ENCODE measurements around the gene GEMIN5. TPM values are rescaled to one million over a fixed set of nuclear protein-coding genes. Genes with fewer than 3 reads are reported as not detected.

GEMIN5 gene
- total and polyA plus RNA-seq, 2 experiments from 2014 or later, result 18.3 to 46.7 TPM

DNA sequence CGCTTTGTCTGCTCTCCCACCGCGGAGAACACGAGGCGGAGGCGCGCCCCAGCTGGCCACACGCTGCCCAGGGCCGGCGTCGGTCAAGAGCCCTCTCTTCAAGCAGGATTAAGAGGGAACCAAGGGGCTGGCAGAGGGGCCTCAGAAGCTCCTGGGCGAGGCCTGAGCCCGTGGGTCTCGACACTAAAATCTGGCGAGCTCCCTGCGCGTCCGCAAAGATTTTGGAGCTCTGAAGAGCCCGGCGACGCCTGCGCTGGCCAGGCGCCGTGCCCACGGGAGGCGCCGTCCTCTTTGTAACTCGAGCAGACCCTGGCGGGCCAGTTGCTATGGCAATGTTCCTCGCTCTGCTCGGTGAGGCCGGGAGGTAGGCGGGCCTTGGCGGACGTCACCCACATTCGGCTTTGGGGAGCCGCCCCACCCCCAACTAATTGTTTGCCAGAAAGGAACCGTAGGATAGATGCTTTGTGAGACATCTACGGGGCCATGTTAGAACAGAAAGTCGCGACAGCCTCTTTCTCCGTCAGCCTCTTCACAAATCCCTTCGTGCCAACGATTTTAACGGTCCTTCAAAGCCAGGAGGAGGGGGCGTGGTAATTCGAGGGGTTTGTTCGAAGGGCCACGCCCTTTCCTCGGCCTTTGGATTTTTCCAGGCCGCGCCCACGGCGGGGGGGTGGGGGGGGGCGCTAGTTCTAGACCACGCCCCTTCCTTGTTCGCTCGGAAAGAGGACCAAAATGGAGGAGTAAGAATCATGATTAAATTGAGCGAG, 80.3 kb downstream of the GEMIN5 start:
- peak; percentile 78 for TF ChIP-seq CREB1 (CRISPR knock-in tag; IDR thresholded peaks at IDR 0.05; ENCODE audit: low read depth)
- TF ChIP-seq ZNF331 (CRISPR knock-in tag; IDR thresholded peaks at IDR 0.05; ENCODE audit: low read depth), result no peak
- TF ChIP-seq POLR2AphosphoS5 (IDR thresholded peaks at IDR 0.05; ENCODE audit: low read depth), result peak; percentile 63
- Mint-ChIP-seq H3K36me3 (ENCODE audit: low read depth) (peaks cover 8% of the 10 kb centered on the region), H3K9me3 (no peaks in the 10 kb centered on the region), H3K27ac (peak overlapping the region; percentile 100), H3K4me1 (peaks cover 26% of the 10 kb centered on the region), H3K27me3 (ENCODE audit: insufficient read depth, low read depth, poor library complexity) (peaks cover 17% of the 10 kb centered on the region), H3K4me3 (peak overlapping the region; percentile 91)
- Histone ChIP-seq H3K27ac (ENCODE audit: low read depth) (peak overlapping the region; percentile 99), H3K4me2 (peak overlapping the region; percentile 93), H3K4me3 (peak overlapping the region; percentile 93), H3F3A (replicated peaks; ENCODE audit: low read depth) (peaks cover 13% of the 10 kb centered on the region; the same call in 1 of the 2 replicates), H3K4me1 (ENCODE audit: insufficient read depth) (peaks cover 24% of the 10 kb centered on the region), H3K9me2 (ENCODE audit: insufficient read depth) (no peaks in the 10 kb centered on the region), H3K36me3 (ENCODE audit: insufficient read depth) (0 out of 2 replicates have a peak, but pooled peaks cover 1% of the 10 kb centered on the region), H3K79me2 (replicated peaks; ENCODE audit: insufficient read depth) (peaks cover 40% of the 10 kb centered on the region), H2AFZ (peak overlapping the region; percentile 38; the same call in 1 of the 2 replicates), H3K27me3 (ENCODE audit: insufficient read depth) (no peaks in the 10 kb centered on the region), H4K20me1 (replicated peaks; ENCODE audit: insufficient read depth) (peaks cover 9% of the 10 kb centered on the region; the same call in 1 of the 2 replicates)
- DNase-seq (ENCODE audit: low spot score), result peak; percentile 97
- peak; percentile 87 for ATAC-seq

DNA sequence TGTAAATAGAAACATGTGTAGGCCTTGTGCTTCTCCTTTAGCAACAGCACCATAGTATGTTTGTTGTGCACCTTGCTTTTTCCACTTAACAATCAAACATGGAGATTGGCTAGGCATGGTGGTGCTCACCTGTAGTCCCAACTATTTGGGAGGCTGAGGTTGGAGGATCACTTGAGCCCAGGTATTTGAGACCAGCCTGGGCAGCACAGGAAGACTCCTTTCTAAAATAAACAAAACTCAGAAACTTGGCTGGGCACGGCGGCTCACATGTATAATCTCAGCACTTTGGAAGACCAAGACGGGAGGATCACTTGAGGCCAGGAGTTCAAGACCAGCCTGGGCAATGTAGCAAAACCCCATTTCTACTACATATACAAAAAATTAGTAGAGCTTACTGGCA, 86.7 kb downstream of the GEMIN5 start:
- H3K4me3 ChIP-seq, result peak overlapping the region; percentile 44; the same call in 1 of the 2 replicates
- 0 out of 2 replicates have a peak, but pooled peaks cover 3% of the 10 kb centered on the region for H3F3A ChIP-seq (replicated peaks; ENCODE audit: low read depth)
- no peaks in the 10 kb centered on the region for H3K79me2 ChIP-seq (replicated peaks; ENCODE audit: insufficient read depth)
- H3K9me2 ChIP-seq (ENCODE audit: insufficient read depth), result no peaks in the 10 kb centered on the region
- Mint-ChIP-seq H3K4me3 (peak overlapping the region; percentile 84), H3K27me3 (ENCODE audit: insufficient read depth, low read depth, poor library complexity) (peaks cover 5% of the 10 kb centered on the region), H3K27ac (peak overlapping the region; percentile 94), H3K4me1 (peaks cover 23% of the 10 kb centered on the region; the same call in 2 of the 3 replicates), H3K36me3 (ENCODE audit: low read depth) (no peaks in the 10 kb centered on the region), H3K9me3 (no peaks in the 10 kb centered on the region)
- 0 out of 2 replicates have a peak, but pooled peaks cover 8% of the 10 kb centered on the region for H3K4me1 ChIP-seq (ENCODE audit: insufficient read depth)
- no peaks in the 10 kb centered on the region for H3K36me3 ChIP-seq (ENCODE audit: insufficient read depth)
- H3K4me2 ChIP-seq, result peak overlapping the region; percentile 69
- no peak overlapping the region for H2AFZ ChIP-seq
- DNase-seq (ENCODE audit: low spot score) (no peak), ATAC-seq (no peak)
- H4K20me1 ChIP-seq (replicated peaks; ENCODE audit: insufficient read depth), result no peaks in the 10 kb centered on the region
- no peaks in the 10 kb centered on the region for H3K27me3 ChIP-seq (ENCODE audit: insufficient read depth)
- H3K27ac ChIP-seq (ENCODE audit: low read depth), result 0 out of 2 replicates have a peak overlapping the region, but pooled peaks have one; percentile 32
- TF ChIP-seq, protein P1, sequence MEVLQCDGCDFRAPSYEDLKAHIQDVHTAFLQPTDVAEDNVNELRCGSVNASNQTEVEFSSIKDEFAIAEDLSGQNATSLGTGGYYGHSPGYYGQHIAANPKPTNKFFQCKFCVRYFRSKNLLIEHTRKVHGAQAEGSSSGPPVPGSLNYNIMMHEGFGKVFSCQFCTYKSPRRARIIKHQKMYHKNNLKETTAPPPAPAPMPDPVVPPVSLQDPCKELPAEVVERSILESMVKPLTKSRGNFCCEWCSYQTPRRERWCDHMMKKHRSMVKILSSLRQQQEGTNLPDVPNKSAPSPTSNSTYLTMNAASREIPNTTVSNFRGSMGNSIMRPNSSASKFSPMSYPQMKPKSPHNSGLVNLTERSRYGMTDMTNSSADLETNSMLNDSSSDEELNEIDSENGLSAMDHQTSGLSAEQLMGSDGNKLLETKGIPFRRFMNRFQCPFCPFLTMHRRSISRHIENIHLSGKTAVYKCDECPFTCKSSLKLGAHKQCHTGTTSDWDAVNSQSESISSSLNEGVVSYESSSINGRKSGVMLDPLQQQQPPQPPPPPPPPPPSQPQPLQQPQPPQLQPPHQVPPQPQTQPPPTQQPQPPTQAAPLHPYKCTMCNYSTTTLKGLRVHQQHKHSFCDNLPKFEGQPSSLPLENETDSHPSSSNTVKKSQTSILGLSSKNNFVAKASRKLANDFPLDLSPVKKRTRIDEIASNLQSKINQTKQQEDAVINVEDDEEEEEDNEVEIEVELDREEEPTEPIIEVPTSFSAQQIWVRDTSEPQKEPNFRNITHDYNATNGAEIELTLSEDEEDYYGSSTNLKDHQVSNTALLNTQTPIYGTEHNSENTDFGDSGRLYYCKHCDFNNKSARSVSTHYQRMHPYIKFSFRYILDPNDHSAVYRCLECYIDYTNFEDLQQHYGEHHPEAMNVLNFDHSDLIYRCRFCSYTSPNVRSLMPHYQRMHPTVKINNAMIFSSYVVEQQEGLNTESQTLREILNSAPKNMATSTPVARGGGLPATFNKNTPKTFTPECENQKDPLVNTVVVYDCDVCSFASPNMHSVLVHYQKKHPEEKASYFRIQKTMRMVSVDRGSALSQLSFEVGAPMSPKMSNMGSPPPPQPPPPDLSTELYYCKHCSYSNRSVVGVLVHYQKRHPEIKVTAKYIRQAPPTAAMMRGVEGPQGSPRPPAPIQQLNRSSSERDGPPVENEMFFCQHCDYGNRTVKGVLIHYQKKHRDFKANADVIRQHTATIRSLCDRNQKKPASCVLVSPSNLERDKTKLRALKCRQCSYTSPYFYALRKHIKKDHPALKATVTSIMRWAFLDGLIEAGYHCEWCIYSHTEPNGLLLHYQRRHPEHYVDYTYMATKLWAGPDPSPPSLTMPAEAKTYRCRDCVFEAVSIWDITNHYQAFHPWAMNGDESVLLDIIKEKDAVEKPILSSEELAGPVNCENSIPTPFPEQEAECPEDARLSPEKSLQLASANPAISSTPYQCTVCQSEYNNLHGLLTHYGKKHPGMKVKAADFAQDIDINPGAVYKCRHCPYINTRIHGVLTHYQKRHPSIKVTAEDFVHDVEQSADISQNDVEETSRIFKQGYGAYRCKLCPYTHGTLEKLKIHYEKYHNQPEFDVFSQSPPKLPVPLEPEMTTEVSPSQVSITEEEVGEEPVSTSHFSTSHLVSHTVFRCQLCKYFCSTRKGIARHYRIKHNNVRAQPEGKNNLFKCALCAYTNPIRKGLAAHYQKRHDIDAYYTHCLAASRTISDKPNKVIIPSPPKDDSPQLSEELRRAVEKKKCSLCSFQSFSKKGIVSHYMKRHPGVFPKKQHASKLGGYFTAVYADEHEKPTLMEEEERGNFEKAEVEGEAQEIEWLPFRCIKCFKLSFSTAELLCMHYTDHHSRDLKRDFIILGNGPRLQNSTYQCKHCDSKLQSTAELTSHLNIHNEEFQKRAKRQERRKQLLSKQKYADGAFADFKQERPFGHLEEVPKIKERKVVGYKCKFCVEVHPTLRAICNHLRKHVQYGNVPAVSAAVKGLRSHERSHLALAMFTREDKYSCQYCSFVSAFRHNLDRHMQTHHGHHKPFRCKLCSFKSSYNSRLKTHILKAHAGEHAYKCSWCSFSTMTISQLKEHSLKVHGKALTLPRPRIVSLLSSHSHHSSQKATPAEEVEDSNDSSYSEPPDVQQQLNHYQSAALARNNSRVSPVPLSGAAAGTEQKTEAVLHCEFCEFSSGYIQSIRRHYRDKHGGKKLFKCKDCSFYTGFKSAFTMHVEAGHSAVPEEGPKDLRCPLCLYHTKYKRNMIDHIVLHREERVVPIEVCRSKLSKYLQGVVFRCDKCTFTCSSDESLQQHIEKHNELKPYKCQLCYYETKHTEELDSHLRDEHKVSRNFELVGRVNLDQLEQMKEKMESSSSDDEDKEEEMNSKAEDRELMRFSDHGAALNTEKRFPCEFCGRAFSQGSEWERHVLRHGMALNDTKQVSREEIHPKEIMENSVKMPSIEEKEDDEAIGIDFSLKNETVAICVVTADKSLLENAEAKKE (CRISPR knock-in tag; IDR thresholded peaks at IDR 0.05), result no peak
- TF ChIP-seq ZNF114 (CRISPR knock-in tag; IDR thresholded peaks at IDR 0.05) (no peak), JUNB (IDR thresholded peaks at IDR 0.05; ENCODE audit: unreplicated experiment) (no peak)
- TF ChIP-seq, protein P2, sequence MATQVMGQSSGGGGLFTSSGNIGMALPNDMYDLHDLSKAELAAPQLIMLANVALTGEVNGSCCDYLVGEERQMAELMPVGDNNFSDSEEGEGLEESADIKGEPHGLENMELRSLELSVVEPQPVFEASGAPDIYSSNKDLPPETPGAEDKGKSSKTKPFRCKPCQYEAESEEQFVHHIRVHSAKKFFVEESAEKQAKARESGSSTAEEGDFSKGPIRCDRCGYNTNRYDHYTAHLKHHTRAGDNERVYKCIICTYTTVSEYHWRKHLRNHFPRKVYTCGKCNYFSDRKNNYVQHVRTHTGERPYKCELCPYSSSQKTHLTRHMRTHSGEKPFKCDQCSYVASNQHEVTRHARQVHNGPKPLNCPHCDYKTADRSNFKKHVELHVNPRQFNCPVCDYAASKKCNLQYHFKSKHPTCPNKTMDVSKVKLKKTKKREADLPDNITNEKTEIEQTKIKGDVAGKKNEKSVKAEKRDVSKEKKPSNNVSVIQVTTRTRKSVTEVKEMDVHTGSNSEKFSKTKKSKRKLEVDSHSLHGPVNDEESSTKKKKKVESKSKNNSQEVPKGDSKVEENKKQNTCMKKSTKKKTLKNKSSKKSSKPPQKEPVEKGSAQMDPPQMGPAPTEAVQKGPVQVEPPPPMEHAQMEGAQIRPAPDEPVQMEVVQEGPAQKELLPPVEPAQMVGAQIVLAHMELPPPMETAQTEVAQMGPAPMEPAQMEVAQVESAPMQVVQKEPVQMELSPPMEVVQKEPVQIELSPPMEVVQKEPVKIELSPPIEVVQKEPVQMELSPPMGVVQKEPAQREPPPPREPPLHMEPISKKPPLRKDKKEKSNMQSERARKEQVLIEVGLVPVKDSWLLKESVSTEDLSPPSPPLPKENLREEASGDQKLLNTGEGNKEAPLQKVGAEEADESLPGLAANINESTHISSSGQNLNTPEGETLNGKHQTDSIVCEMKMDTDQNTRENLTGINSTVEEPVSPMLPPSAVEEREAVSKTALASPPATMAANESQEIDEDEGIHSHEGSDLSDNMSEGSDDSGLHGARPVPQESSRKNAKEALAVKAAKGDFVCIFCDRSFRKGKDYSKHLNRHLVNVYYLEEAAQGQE (IDR thresholded peaks at IDR 0.05; ENCODE audit: unreplicated experiment), result no peak
- TF ChIP-seq, protein P3, sequence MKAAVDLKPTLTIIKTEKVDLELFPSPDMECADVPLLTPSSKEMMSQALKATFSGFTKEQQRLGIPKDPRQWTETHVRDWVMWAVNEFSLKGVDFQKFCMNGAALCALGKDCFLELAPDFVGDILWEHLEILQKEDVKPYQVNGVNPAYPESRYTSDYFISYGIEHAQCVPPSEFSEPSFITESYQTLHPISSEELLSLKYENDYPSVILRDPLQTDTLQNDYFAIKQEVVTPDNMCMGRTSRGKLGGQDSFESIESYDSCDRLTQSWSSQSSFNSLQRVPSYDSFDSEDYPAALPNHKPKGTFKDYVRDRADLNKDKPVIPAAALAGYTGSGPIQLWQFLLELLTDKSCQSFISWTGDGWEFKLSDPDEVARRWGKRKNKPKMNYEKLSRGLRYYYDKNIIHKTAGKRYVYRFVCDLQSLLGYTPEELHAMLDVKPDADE (IDR thresholded peaks at IDR 0.05), result no peak

Data from GM23338 (cell line).